Measurements from ENCODE around the gene ASRGL1.
A peak's percentile ranks its signal among the peaks of the same experiment; 100 is the strongest.
"Not testable (repeated sequence)": the region's sequence is repeated elsewhere in the genome, so short reads cannot be mapped to it uniquely, and the experiment has no call there.

The ASRGL1 gene

GRCh38 chr11:62315431-62315830 is 21.8 kb upstream of the ASRGL1 start:
- H3K4me3 ChIP-seq (ENCODE audit: low read depth, low read length) = no peak overlapping the region
- TF ChIP-seq CTCF (IDR thresholded peaks at IDR 0.05; ENCODE audit: low read depth, low read length, missing control alignments) = no peak
- in situ Hi-C loops (cut with HindIII; ENCODE audit: low sequenced_read_pairs) = no loop called here
- no peak for DNase-seq (ENCODE audit: low read depth)

- no peak for TF ChIP-seq CTCF (IDR thresholded peaks at IDR 0.05; ENCODE audit: low read depth, low read length, missing control alignments)
- H3K4me3 ChIP-seq (ENCODE audit: low read depth, low read length) = no peak overlapping the region
- DNase-seq (ENCODE audit: low read depth) = no peak
- in situ Hi-C loops (cut with HindIII; ENCODE audit: low sequenced_read_pairs) = loop anchor here (5.0 kb wide), 1 partner anchor 50 kb away; the partner anchor contains the start of gene SCGB2A2
These were observed 14.7 kb upstream of the ASRGL1 start for GRCh38 chr11:62322524-62322923.

- DNase-seq (ENCODE audit: low read depth) = no peak
- in situ Hi-C loops (cut with HindIII; ENCODE audit: low sequenced_read_pairs) = loop anchor here (5.0 kb wide), 1 partner anchor 53 kb away; the partner anchor contains the start of gene SCGB2A2
- H3K4me3 ChIP-seq (ENCODE audit: low read depth, low read length) = no peak overlapping the region
- peak; percentile 41 for TF ChIP-seq CTCF (IDR thresholded peaks at IDR 0.05; ENCODE audit: low read depth, low read length, missing control alignments)
These were observed 12.3 kb upstream of the ASRGL1 start for GRCh38 chr11:62324731-62325556.

- in situ Hi-C loops (cut with HindIII; ENCODE audit: low sequenced_read_pairs); H3K4me3 ChIP-seq (ENCODE audit: low read depth, low read length); DNase-seq (ENCODE audit: low read depth): not testable (repeated sequence)
These were observed 11.5 kb upstream of the ASRGL1 start for GRCh38 chr11:62325781-62326180.

- DNase-seq (ENCODE audit: low read depth); H3K4me3 ChIP-seq (ENCODE audit: low read depth, low read length); in situ Hi-C loops (cut with HindIII; ENCODE audit: low sequenced_read_pairs): not testable (repeated sequence)
These were observed 10.5 kb upstream of the ASRGL1 start for GRCh38 chr11:62326719-62327118.

- in situ Hi-C loops (cut with HindIII; ENCODE audit: low sequenced_read_pairs); DNase-seq (ENCODE audit: low read depth); H3K4me3 ChIP-seq (ENCODE audit: low read depth, low read length): not testable (repeated sequence)
These were observed 9.7 kb upstream of the ASRGL1 start for GRCh38 chr11:62327541-62327940.

GRCh38 chr11:62331264-62331663 is 6.0 kb upstream of the ASRGL1 start:
- H3K4me3 ChIP-seq (ENCODE audit: low read depth, low read length); DNase-seq (ENCODE audit: low read depth); in situ Hi-C loops (cut with HindIII; ENCODE audit: low sequenced_read_pairs): not testable (repeated sequence)

- TF ChIP-seq CTCF (IDR thresholded peaks at IDR 0.05; ENCODE audit: low read depth, low read length, missing control alignments) = no peak
These were observed 3.5 kb upstream of the ASRGL1 start for GRCh38 chr11:62333768-62334167.

GRCh38 chr11:62336949-62337302 is 322 bp upstream of the ASRGL1 start:
- H3K4me3 ChIP-seq (ENCODE audit: low read depth, low read length) = peak overlapping the region; percentile 60
- DNase-seq (ENCODE audit: low read depth); in situ Hi-C loops (cut with HindIII; ENCODE audit: low sequenced_read_pairs): not testable (repeated sequence)

More at GRCh38 chr11:62333768-62334167, 3.5 kb upstream of the ASRGL1 start:
- in situ Hi-C loops (cut with HindIII; ENCODE audit: low sequenced_read_pairs) = no loop called here
- H3K4me3 ChIP-seq (ENCODE audit: low read depth, low read length) = no peak overlapping the region
- no peak for DNase-seq (ENCODE audit: low read depth)
